Gastrocnemius medialis (tissue), 4 donors: ENCODE data around the gene LPCAT2. TPM values are rescaled to one million over a fixed set of nuclear protein-coding genes. Genes with fewer than 3 reads are reported as not detected.
A peak's percentile ranks its signal among the peaks of the same experiment; 100 is the strongest.

Experiments
- ATAC-seq, 2 donors: fragments of 150-250 bp; one replicate each; pipeline ENCODE4 v1.9.1; 2016
- DNase-seq, 2 donors: peaks; one replicate each; pipeline ENCODE4 v3.0.0-alpha.2; 2019
- H3K27ac ChIP-seq, 4 donors: fragments of 200-600 bp; sonication (generic); 1 replicate in 1 of 4; 2 replicates in 3 of 4; pipeline ENCODE4 v1.5.1; 2016 to 2018; ENCODE audit warnings: mild to moderate bottlenecking in 2 of 4, moderate library complexity in 1 of 4
- H3K27me3 ChIP-seq, 3 donors: fragments of 200-600 bp; sonication (generic) in 2 of 3; 1 replicate in 1 of 3; 2 replicates in 2 of 3; pipeline versions ENCODE4 v1.5.1 to v1.6.0; 2016 to 2019; ENCODE audit warnings: mild to moderate bottlenecking in 1 of 3, moderate library complexity in 1 of 3
- H3K36me3 ChIP-seq, 2 donors: fragments of 200-600 bp; sonication (generic) in 1 of 2; one replicate each; pipeline ENCODE4 v1.5.1; 2017 to 2018
- H3K4me1 ChIP-seq, 2 donors: fragments of 200-600 bp; sonication (generic) in 1 of 2; one replicate each; pipeline ENCODE4 v1.5.1; 2016 to 2017; ENCODE audit warnings: mild to moderate bottlenecking in 2 of 2
- H3K4me3 ChIP-seq, 4 donors: fragments of 200-600 bp; sonication (generic) in 3 of 4; 1 replicate in 1 of 4; 2 replicates in 3 of 4; pipeline ENCODE4 v1.5.1; 2016 to 2019; ENCODE audit warnings: mild to moderate bottlenecking in 2 of 4
- H3K9me3 ChIP-seq, 3 donors: fragments of 200-600 bp; sonication (generic) in 2 of 3; 1 replicate in 1 of 3; 2 replicates in 2 of 3; pipeline ENCODE4 v1.5.1; 2016 to 2019
- CTCF ChIP-seq, 5 experiments: fragments of 450-650 bp in 3 of 5; fragments of 200-600 bp in 2 of 5; sonication (generic) in 2 of 5; IDR thresholded peaks in 4 of 5; conservative IDR thresholded peaks in 1 of 5; 1 replicate in 4 of 5; 2 replicates in 1 of 5; pipeline ENCODE4 v1.5.1; 2016 to 2019; ENCODE audit warnings: antibody characterized with exemption in 5 of 5, mild to moderate bottlenecking in 3 of 5, moderate library complexity in 3 of 5
- POLR2A ChIP-seq, 2 donors: fragments of 450-650 bp; IDR thresholded peaks; one replicate each; pipeline ENCODE4 v1.6.1; 2017; ENCODE audit warnings: antibody characterized with exemption in 2 of 2, mild to moderate bottlenecking in 2 of 2, moderate library complexity in 2 of 2
- in situ Hi-C, 4 donors: fragments of 200-750 bp; cut with MboI; loops; one replicate each; pipeline versions ENCODE4 v1.15.0 to v1.8.0; 2017; ENCODE audit warnings: low sequenced_read_pairs in 4 of 4
- intact Hi-C: fragments of 100-400 bp; cut with DNase I; formaldehyde crosslinking; loops from one replicate; pipeline ENCODE4 v1.15.1; 2023; ENCODE audit warnings: low total_unique reads
- total RNA-seq, 4 donors: library from RNA; depleted of rRNA; stranded (reverse); fragments of >200 nt; gene quantifications; one replicate each; pipeline versions ENCODE4 v1.1.0 to v1.2.3, GENCODE V29; 2016

LPCAT2 gene
- total RNA-seq, 4 donors from 2014 or later, result 1.2 to 6.7 (median 4.7) TPM

GRCh38 chr16:55508271-55508921, 476 bp upstream of the LPCAT2 start:
- TF ChIP-seq POLR2A (IDR thresholded peaks at IDR 0.05), result no peak
- TF ChIP-seq CTCF (IDR thresholded peaks at IDR 0.05 in 4 of 5, conservative IDR thresholded peaks at IDR 0.05 in 1 of 5), result no peak
- H3K36me3 ChIP-seq, result peaks cover 0 to 16% of the 10 kb centered on the region in 2 donors
- peaks cover 0 to 8% (median 6%) of the 10 kb centered on the region in 3 donors for H3K27me3 ChIP-seq
- intact Hi-C loops, result no loop called here
- peak overlapping the region; percentile 61 to 73 (median 66) for H3K4me3 ChIP-seq
- peak overlapping the region; percentile 67 to 75 (median 70) for H3K27ac ChIP-seq
- H3K4me1 ChIP-seq, result peaks cover 0 to 4% of the 10 kb centered on the region in 2 donors
- peak in 1 of 2 donors; percentile 18 for ATAC-seq
- no peaks in the 10 kb centered on the region for H3K9me3 ChIP-seq
- no peak for DNase-seq
- in situ Hi-C loops, result no loop called here

- DNase-seq, result no peak
- peaks cover 0 to 8% (median 6%) of the 10 kb centered on the region in 3 donors for H3K27me3 ChIP-seq
- H3K27ac ChIP-seq, result peak overlapping the region in 3 of 4 donors; percentile 22 to 73 (median 67)
- H3K4me1 ChIP-seq, result no peaks in the 10 kb centered on the region
- peak overlapping the region in 3 of 4 donors; percentile 61 to 69 (median 63) for H3K4me3 ChIP-seq
- no peaks in the 10 kb centered on the region for H3K9me3 ChIP-seq
- TF ChIP-seq CTCF (IDR thresholded peaks at IDR 0.05 in 4 of 5, conservative IDR thresholded peaks at IDR 0.05 in 1 of 5) (no peak), POLR2A (IDR thresholded peaks at IDR 0.05) (no peak)
- ATAC-seq, result no peak
- intact Hi-C loops, result no loop called here
- H3K36me3 ChIP-seq, result peaks cover 0 to 8% of the 10 kb centered on the region in 2 donors
- in situ Hi-C loops, result no loop called here
These were observed 1.4 kb downstream of the LPCAT2 start for GRCh38 chr16:55510185-55510805.

- Histone ChIP-seq H3K27ac (no peak overlapping the region), H3K4me1 (no peaks in the 10 kb centered on the region), H3K4me3 (no peak overlapping the region), H3K36me3 (no peaks in the 10 kb centered on the region), H3K9me3 (no peaks in the 10 kb centered on the region), H3K27me3 (peaks cover 0 to 8% (median 6%) of the 10 kb centered on the region in 3 donors)
- DNase-seq (no peak), ATAC-seq (no peak)
- intact Hi-C loops (no loop called here), in situ Hi-C loops (no loop called here)
- TF ChIP-seq POLR2A (IDR thresholded peaks at IDR 0.05), result no peak
- TF ChIP-seq CTCF (IDR thresholded peaks at IDR 0.05 in 4 of 5, conservative IDR thresholded peaks at IDR 0.05 in 1 of 5), result no peak
These were observed 4.1 kb downstream of the LPCAT2 start for GRCh38 chr16:55512941-55513340.

- intact Hi-C loops (no loop called here), in situ Hi-C loops (no loop called here)
- no peak for ATAC-seq
- no peak overlapping the region for H3K4me3 ChIP-seq
- H3K36me3 ChIP-seq, result no peaks in the 10 kb centered on the region
- H3K27ac ChIP-seq, result no peak overlapping the region
- no peak for DNase-seq
- H3K9me3 ChIP-seq, result no peaks in the 10 kb centered on the region
- no peak for TF ChIP-seq POLR2A (IDR thresholded peaks at IDR 0.05)
- H3K4me1 ChIP-seq, result no peaks in the 10 kb centered on the region
- peaks cover 0 to 8% (median 6%) of the 10 kb centered on the region in 3 donors for H3K27me3 ChIP-seq
These were observed 4.7 kb downstream of the LPCAT2 start for GRCh38 chr16:55513616-55514015.

- TF ChIP-seq CTCF (IDR thresholded peaks at IDR 0.05 in 4 of 5, conservative IDR thresholded peaks at IDR 0.05 in 1 of 5), result no peak
- no peak for TF ChIP-seq POLR2A (IDR thresholded peaks at IDR 0.05)
- Histone ChIP-seq H3K36me3 (no peaks in the 10 kb centered on the region), H3K9me3 (no peaks in the 10 kb centered on the region), H3K27ac (no peak overlapping the region), H3K4me3 (no peak overlapping the region), H3K27me3 (no peaks in the 10 kb centered on the region), H3K4me1 (no peaks in the 10 kb centered on the region)
- intact Hi-C loops (no loop called here), in situ Hi-C loops (no loop called here)
- ATAC-seq, result no peak
- DNase-seq, result no peak
These were observed 6.2 kb downstream of the LPCAT2 start for GRCh38 chr16:55515111-55515510.
